HEK293 (cell line): Measurements from ENCODE around the gene NFIB.

Experiments used
- CTCF ChIA-PET: fragments of 350-600 bp; formaldehyde crosslinking; extraction: SDS; loops from one replicate; lab custom pipeline; 2021; ENCODE audit warnings: antibody characterized with exemption; lab: Yijun Ruan, JAX
- POLR2A ChIA-PET: fragments of 300-600 bp; formaldehyde crosslinking; extraction: SDS; loops from one replicate; lab custom pipeline; 2020; ENCODE audit warnings: antibody characterized with exemption, inconsistent platforms; lab: Yijun Ruan, JAX
- H3K27ac ChIP-seq: fragments of 200-500 bp; sonication (Bioruptor generic); 2 replicates; pipeline ENCODE4 v1.5.1; 2014; ENCODE audit warnings: low read depth, low read length, control low read depth, inconsistent platforms; ENCODE audit errors: extremely low read depth
- H3K36me3 ChIP-seq, 2 experiments: fragments of 200-500 bp in 1 of 2; sonication (Bioruptor generic) in 1 of 2; 1 replicate in 1 of 2; 2 replicates in 1 of 2; pipeline ENCODE4 v1.5.1; 2014 to 2017; ENCODE audit warnings: inconsistent platforms in 2 of 2, low read length in 2 of 2; ENCODE audit not compliant: control insufficient read depth in 2 of 2, insufficient read depth in 1 of 2
- H3K4me1 ChIP-seq: fragments of 200-500 bp; sonication (Bioruptor generic); 2 replicates; pipeline ENCODE4 v1.5.1; 2014; ENCODE audit warnings: mild to moderate bottlenecking, low read length, inconsistent platforms; ENCODE audit not compliant: control insufficient read depth, insufficient read depth
- H3K4me3 ChIP-seq: 2 replicates; pipeline ENCODE4 v1.5.1; 2011; ENCODE audit warnings: low read depth, mild to moderate bottlenecking, control low read depth, low read length, moderate library complexity
- H3K9me3 ChIP-seq: fragments of 200-500 bp; sonication (Bioruptor generic); 2 replicates; pipeline ENCODE4 v1.5.1; 2014; ENCODE audit warnings: low read depth, low read length, inconsistent platforms; ENCODE audit not compliant: control insufficient read depth, insufficient read depth
- ELK4 ChIP-seq: IDR thresholded peaks from 2 replicates; pipeline ENCODE4 v1.6.1; 2011; ENCODE audit warnings: mild to moderate bottlenecking, low read depth, low read length, borderline replicate concordance
- GLI2 ChIP-seq: fragments of 450-650 bp; formaldehyde crosslinking; IDR thresholded peaks from 2 replicates; pipeline ENCODE4; 2017; ENCODE audit warnings: missing biosample characterization, missing genetic modification characterization, low read depth, borderline replicate concordance
- GLIS1 ChIP-seq: fragments of 450-650 bp; formaldehyde crosslinking; IDR thresholded peaks from 2 replicates; pipeline ENCODE4 v1.5.1; 2016; ENCODE audit warnings: missing biosample characterization, missing genetic modification characterization
- KLF10 ChIP-seq: fragments of 450-650 bp; IDR thresholded peaks from 2 replicates; pipeline ENCODE4 v1.5.1; 2018; ENCODE audit warnings: missing biosample characterization, mild to moderate bottlenecking, missing genetic modification characterization
- KLF8 ChIP-seq: fragments of 450-650 bp; formaldehyde crosslinking; IDR thresholded peaks from 2 replicates; pipeline ENCODE4 v1.5.1; 2016; ENCODE audit warnings: missing biosample characterization, missing genetic modification characterization
- OVOL3 ChIP-seq: fragments of 450-650 bp; formaldehyde crosslinking; IDR thresholded peaks from 2 replicates; pipeline ENCODE4 v1.5.1; 2016; ENCODE audit warnings: missing biosample characterization, missing genetic modification characterization
- PBX3 ChIP-seq: sonication (generic); formaldehyde crosslinking; IDR thresholded peaks from 2 replicates; pipeline ENCODE4 v1.8.1; 2022; ENCODE audit warnings: mild to moderate bottlenecking, moderate library complexity, missing genetic modification reagents
- SALL2 ChIP-seq: fragments of 450-650 bp; formaldehyde crosslinking; IDR thresholded peaks from 2 replicates; pipeline ENCODE4 v1.5.0; 2017; ENCODE audit warnings: missing biosample characterization, mild to moderate bottlenecking, missing genetic modification characterization, borderline replicate concordance
- SP2 ChIP-seq: fragments of 450-650 bp; formaldehyde crosslinking; IDR thresholded peaks from 2 replicates; pipeline ENCODE4 v1.5.1; 2016; ENCODE audit warnings: missing biosample characterization, missing genetic modification characterization
- TCF7L2 ChIP-seq: IDR thresholded peaks from 2 replicates; pipeline ENCODE4 v1.6.1; 2011; ENCODE audit warnings: low read depth, mild to moderate bottlenecking, inconsistent platforms, low read length, moderate library complexity, borderline replicate concordance
- WT1 ChIP-seq: fragments of 450-650 bp; formaldehyde crosslinking; IDR thresholded peaks from 2 replicates; pipeline ENCODE4 v1.5.1; 2016; ENCODE audit warnings: missing biosample characterization, missing genetic modification characterization
- YY1 ChIP-seq: fragments of 450-650 bp; formaldehyde crosslinking; IDR thresholded peaks from 2 replicates; pipeline ENCODE4 v1.5.1; 2018; ENCODE audit warnings: missing biosample characterization, missing genetic modification characterization
- YY2 ChIP-seq: fragments of 450-650 bp; formaldehyde crosslinking; IDR thresholded peaks from 2 replicates; pipeline ENCODE4 v1.5.1; 2016; ENCODE audit warnings: missing biosample characterization, missing genetic modification characterization
- ZBTB21 ChIP-seq: fragments of 450-650 bp; formaldehyde crosslinking; IDR thresholded peaks from 2 replicates; pipeline ENCODE4 v1.5.1; 2017; ENCODE audit warnings: missing biosample characterization, missing genetic modification characterization
- ZBTB6 ChIP-seq: fragments of 450-650 bp; formaldehyde crosslinking; IDR thresholded peaks from 2 replicates; pipeline ENCODE4 v1.5.1; 2017; ENCODE audit warnings: missing biosample characterization, missing genetic modification characterization
- ZBTB7A ChIP-seq: fragments of 450-650 bp; formaldehyde crosslinking; IDR thresholded peaks from 2 replicates; pipeline ENCODE4 v1.5.1; 2016; ENCODE audit warnings: low read depth, missing biosample characterization, missing genetic modification characterization
- ZFHX2 ChIP-seq: fragments of 450-650 bp; formaldehyde crosslinking; conservative IDR thresholded peaks from 2 replicates; pipeline ENCODE4 v1.5.1; 2016; ENCODE audit warnings: missing biosample characterization, missing genetic modification characterization
- ZFP69B ChIP-seq: fragments of 450-650 bp; formaldehyde crosslinking; IDR thresholded peaks from 2 replicates; pipeline ENCODE4 v1.5.1; 2016; ENCODE audit warnings: missing biosample characterization, missing genetic modification characterization
- ZNF132 ChIP-seq: fragments of 450-650 bp; formaldehyde crosslinking; IDR thresholded peaks from 2 replicates; pipeline ENCODE4 v1.5.1; 2017; ENCODE audit warnings: missing biosample characterization, missing genetic modification characterization, borderline replicate concordance
- ZNF140 ChIP-seq: fragments of 450-650 bp; formaldehyde crosslinking; IDR thresholded peaks from 2 replicates; pipeline ENCODE4 v1.5.1; 2016; ENCODE audit warnings: missing biosample characterization, missing genetic modification characterization
- ZNF302 ChIP-seq: fragments of 450-650 bp; formaldehyde crosslinking; IDR thresholded peaks from 2 replicates; pipeline ENCODE4 v1.5.1; 2016; ENCODE audit warnings: missing biosample characterization, missing genetic modification characterization, low read depth
- ZNF341 ChIP-seq: fragments of 450-650 bp; formaldehyde crosslinking; IDR thresholded peaks from 2 replicates; pipeline ENCODE4; 2016; ENCODE audit warnings: low read depth, missing biosample characterization, missing genetic modification characterization
- ZNF544 ChIP-seq: fragments of 450-650 bp; formaldehyde crosslinking; IDR thresholded peaks from 2 replicates; pipeline ENCODE4 v1.5.0; 2017; ENCODE audit warnings: missing biosample characterization, missing genetic modification characterization
- ZNF558 ChIP-seq: fragments of 450-650 bp; formaldehyde crosslinking; IDR thresholded peaks from 2 replicates; pipeline ENCODE4 v1.5.1; 2016; ENCODE audit warnings: missing biosample characterization, missing genetic modification characterization
- ZNF623 ChIP-seq: fragments of 450-650 bp; formaldehyde crosslinking; IDR thresholded peaks from 2 replicates; pipeline ENCODE4 v1.5.1; 2016; ENCODE audit warnings: missing biosample characterization, missing genetic modification characterization
- ZNF639 ChIP-seq: fragments of 450-650 bp; formaldehyde crosslinking; IDR thresholded peaks from 2 replicates; pipeline ENCODE4 v1.5.1; 2016; ENCODE audit warnings: missing biosample characterization, missing genetic modification characterization
- ZNF837 ChIP-seq: fragments of 450-650 bp; formaldehyde crosslinking; IDR thresholded peaks from 2 replicates; pipeline ENCODE4 v1.5.1; 2016; ENCODE audit warnings: missing biosample characterization, missing genetic modification characterization
- ZSCAN30 ChIP-seq: fragments of 450-650 bp; IDR thresholded peaks from 2 replicates; pipeline ENCODE4 v1.5.1; 2018; ENCODE audit warnings: missing biosample characterization, mild to moderate bottlenecking, missing genetic modification characterization, moderate library complexity

The NFIB gene

GRCh38 chr9:14058325-14058688 lies 255.6 kb downstream of the NFIB start:
- Histone ChIP-seq H3K27ac (no peak overlapping the region), H3K4me3 (no peak overlapping the region), H3K9me3 (no peaks in the 10 kb centered on the region), H3K36me3 (no peaks in the 10 kb centered on the region), H3K4me1 (no peaks in the 10 kb centered on the region)
- TF ChIP-seq KLF10 (tag by site-specific recombination) (no peak), KLF8 (tag by site-specific recombination) (no peak), ZSCAN30 (no peak), ZNF558 (tag by site-specific recombination) (no peak), YY2 (tag by site-specific recombination) (no peak), ZNF837 (tag by site-specific recombination) (no peak), ZBTB21 (tag by site-specific recombination) (no peak), ZNF623 (tag by site-specific recombination) (no peak), TCF7L2 (no peak), YY1 (no peak), OVOL3 (tag by site-specific recombination) (no peak), ZNF302 (tag by site-specific recombination) (no peak), ZNF639 (tag by site-specific recombination) (no peak)
- POLR2A ChIA-PET, result no interaction called here
- CTCF ChIA-PET, result interaction anchor here (0.7 kb wide), 1 partner anchor 8 kb away, joined by 3 read pairs; no protein-coding TSS in a partner anchor

GRCh38 chr9:14057368-14058324 lies 256.3 kb downstream of the NFIB start:
- H3K4me3 ChIP-seq, result no peak overlapping the region
- TF ChIP-seq ZBTB7A (tag by site-specific recombination), result no peak
- TF ChIP-seq ZNF544 (tag by site-specific recombination), result no peak
- no peak for TF ChIP-seq GLI2 (tag by site-specific recombination)
- no peak for TF ChIP-seq GLIS1 (tag by site-specific recombination)
- no peak for TF ChIP-seq ZNF132 (tag by site-specific recombination)
- no peak for TF ChIP-seq ZFP69B
- no peak for TF ChIP-seq SP2 (tag by site-specific recombination)
- TF ChIP-seq, all 188 proteins: peak for 0
- H3K36me3 ChIP-seq, result no peaks in the 10 kb centered on the region
- H3K4me1 ChIP-seq, result no peaks in the 10 kb centered on the region
- ChIA-PET CTCF (no interaction called here), POLR2A (no interaction called here)
- H3K27ac ChIP-seq, result no peak overlapping the region
- no peaks in the 10 kb centered on the region for H3K9me3 ChIP-seq

- ChIA-PET CTCF (interaction anchor here (0.7 kb wide), 1 partner anchor 22 kb away, joined by 4 read pairs; no protein-coding TSS in a partner anchor), POLR2A (no interaction called here)
- H3K4me1 ChIP-seq, result no peaks in the 10 kb centered on the region
- H3K36me3 ChIP-seq, result no peaks in the 10 kb centered on the region
- H3K4me3 ChIP-seq, result no peak overlapping the region
- H3K9me3 ChIP-seq, result no peaks in the 10 kb centered on the region
- H3K27ac ChIP-seq, result no peak overlapping the region
- TF ChIP-seq ELK4 (no peak), TCF7L2 (no peak), SALL2 (tag by site-specific recombination) (no peak), PBX3 (CRISPR knock-in tag) (no peak), ZFHX2 (no peak), ZNF341 (tag by site-specific recombination) (no peak), ZBTB6 (tag by site-specific recombination) (no peak), WT1 (tag by site-specific recombination) (no peak), ZNF140 (tag by site-specific recombination) (no peak)
Measured at GRCh38 chr9:14056316-14056861, 257.6 kb downstream of the NFIB start.
